Upper lobe of left lung (tissue), 6 donors: ENCODE measurements around the gene VWA5B1. TPM values are rescaled to one million over a fixed set of nuclear protein-coding genes. Genes with fewer than 3 reads are reported as not detected.
A peak's percentile ranks its signal among the peaks of the same experiment; 100 is the strongest.

Experiments used
- ATAC-seq, 2 donors: fragments of 200-7000 bp; cut with Tn5 transposase; one replicate each; pipeline ENCODE4 v1.9.1; 2022; ENCODE audit warnings: mild to moderate bottlenecking in 2 of 2, moderate library complexity in 2 of 2; ENCODE audit not compliant: low FRiP score in 2 of 2
- DNase-seq, 2 donors: peaks; one replicate each; pipeline ENCODE4 v3.0.0-alpha.2; 2019 to 2020
- H3K27ac ChIP-seq, 4 donors: fragments of 200-600 bp; sonication (generic); one replicate each; pipeline ENCODE4 v1.5.1; 2016 to 2019
- H3K27me3 ChIP-seq, 4 donors: fragments of 200-600 bp; sonication (generic); one replicate each; pipeline ENCODE4 v1.5.1; 2017 to 2019
- H3K36me3 ChIP-seq, 4 donors: fragments of 200-600 bp; sonication (generic); one replicate each; pipeline ENCODE4 v1.5.1; 2016 to 2019
- H3K4me1 ChIP-seq, 4 donors: fragments of 200-600 bp; sonication (generic); one replicate each; pipeline ENCODE4 v1.5.1; 2018 to 2019
- H3K4me3 ChIP-seq, 4 donors: fragments of 200-600 bp; sonication (generic); one replicate each; pipeline ENCODE4 v1.5.1; 2017 to 2019; ENCODE audit warnings: mild to moderate bottlenecking in 2 of 4, moderate library complexity in 1 of 4
- H3K9me3 ChIP-seq, 4 donors: fragments of 200-600 bp; sonication (generic); one replicate each; pipeline ENCODE4 v1.5.1; 2018 to 2019
- CTCF ChIP-seq, 6 experiments: fragments of 450-650 bp in 4 of 6; fragments of 200-600 bp in 2 of 6; sonication (generic) in 2 of 6; IDR thresholded peaks; one replicate each; pipeline ENCODE4 v1.5.1; 2016 to 2019; ENCODE audit warnings: antibody characterized with exemption in 6 of 6
- EP300 ChIP-seq, 4 donors: sonication (generic); formaldehyde crosslinking; IDR thresholded peaks; one replicate each; pipeline ENCODE4 v1.5.1; 2017; ENCODE audit warnings: antibody characterized with exemption in 4 of 4, control low read depth in 2 of 4
- POLR2A ChIP-seq, 4 donors: fragments of 450-650 bp; IDR thresholded peaks; one replicate each; pipeline ENCODE4 v1.5.1; 2016 to 2017; ENCODE audit warnings: antibody characterized with exemption in 4 of 4, mild to moderate bottlenecking in 2 of 4
- POLR2AphosphoS5 ChIP-seq, 2 donors: sonication (generic); formaldehyde crosslinking; IDR thresholded peaks; one replicate each; pipeline ENCODE4 v1.5.1; 2017; ENCODE audit warnings: antibody characterized with exemption in 2 of 2
- WGBS, 2 donors: methylation state at CpG; one replicate each; pipeline ENCODE4 v1.1.5; 2017 to 2018; 5-methylcytosine and 5-hydroxymethylcytosine counted together
- total RNA-seq, 6 donors: library from RNA; depleted of rRNA in 4 of 6; stranded (reverse); fragments of >200 nt in 4 of 6; gene quantifications; one replicate each; pipeline versions ENCODE4 v1.1.0 to v1.2.1, GENCODE V29; 2016 to 2021
- donor health status: DM: no; HTN: no; CAD: no; lungs with moderate emphysema.
- donor health status: DM: no; HTN: yes; CAD: no; lungs with severe emphysema.

The VWA5B1 gene
- total RNA-seq, 6 donors from 2014 or later = 0.14 to 0.77 (median 0.46) TPM; not detected in 3

GRCh38 chr1:20353836-20354235 lies 63.2 kb downstream of the VWA5B1 start:
- ATAC-seq (no peak), DNase-seq (peak in 1 of 2 donors; percentile 71)
- H3K4me3 ChIP-seq = no peak overlapping the region
- no peaks in the 10 kb centered on the region for H3K27me3 ChIP-seq
- no peak overlapping the region for H3K27ac ChIP-seq
- TF ChIP-seq POLR2A (IDR thresholded peaks at IDR 0.05) (no peak), CTCF (IDR thresholded peaks at IDR 0.05) (no peak)
- 20 to 91% methylated on average over 1 to 17 of the region's 17 CpGs for WGBS, 2 donors
- H3K4me1 ChIP-seq = peaks cover 0 to 9% (median under 1%) of the 10 kb centered on the region in 4 donors
- H3K36me3 ChIP-seq = no peaks in the 10 kb centered on the region
- H3K9me3 ChIP-seq = no peaks in the 10 kb centered on the region

GRCh38 chr1:20354610-20355009 lies 63.9 kb downstream of the VWA5B1 start:
- H3K9me3 ChIP-seq = no peaks in the 10 kb centered on the region
- H3K27ac ChIP-seq = no peak overlapping the region
- DNase-seq = no peak
- TF ChIP-seq POLR2AphosphoS5 (IDR thresholded peaks at IDR 0.05) (no peak), POLR2A (IDR thresholded peaks at IDR 0.05) (no peak), CTCF (IDR thresholded peaks at IDR 0.05) (no peak), EP300 (IDR thresholded peaks at IDR 0.05) (no peak)
- peaks cover 0 to 9% (median 3%) of the 10 kb centered on the region in 4 donors for H3K4me1 ChIP-seq
- H3K27me3 ChIP-seq = no peaks in the 10 kb centered on the region
- WGBS, 2 donors = 80 to 85% methylated on average over 4 of the region's 4 CpGs
- no peak overlapping the region for H3K4me3 ChIP-seq
- no peaks in the 10 kb centered on the region for H3K36me3 ChIP-seq
- no peak for ATAC-seq

GRCh38 chr1:20355101-20355827 lies 64.6 kb downstream of the VWA5B1 start:
- Histone ChIP-seq H3K9me3 (no peaks in the 10 kb centered on the region), H3K27me3 (no peaks in the 10 kb centered on the region), H3K27ac (no peak overlapping the region), H3K4me3 (no peak overlapping the region), H3K36me3 (no peaks in the 10 kb centered on the region), H3K4me1 (peaks cover 0 to 9% (median 3%) of the 10 kb centered on the region in 4 donors)
- 71 to 80% methylated on average over 5 to 14 of the region's 14 CpGs for WGBS, 2 donors
- DNase-seq (no peak), ATAC-seq (no peak)
- TF ChIP-seq POLR2A (IDR thresholded peaks at IDR 0.05) (no peak), CTCF (IDR thresholded peaks at IDR 0.05) (no peak), POLR2AphosphoS5 (IDR thresholded peaks at IDR 0.05) (no peak), EP300 (IDR thresholded peaks at IDR 0.05) (no peak)

- Histone ChIP-seq H3K27me3 (no peaks in the 10 kb centered on the region), H3K36me3 (no peaks in the 10 kb centered on the region), H3K4me3 (no peak overlapping the region), H3K27ac (no peak overlapping the region), H3K4me1 (peaks cover 0 to 9% (median 3%) of the 10 kb centered on the region in 4 donors), H3K9me3 (no peaks in the 10 kb centered on the region)
- TF ChIP-seq CTCF (IDR thresholded peaks at IDR 0.05) (no peak), POLR2A (IDR thresholded peaks at IDR 0.05) (no peak), EP300 (IDR thresholded peaks at IDR 0.05) (no peak), POLR2AphosphoS5 (IDR thresholded peaks at IDR 0.05) (no peak)
- DNase-seq (no peak), ATAC-seq (no peak)
- 68 to 70% methylated on average over 3 to 8 of the region's 9 CpGs for WGBS, 2 donors
These were observed 65.4 kb downstream of the VWA5B1 start for GRCh38 chr1:20355828-20356735.
